ENCODE data around the gene HEXD. TPM values are rescaled to one million over a fixed set of nuclear protein-coding genes. Genes with fewer than 3 reads are reported as not detected.
"Not testable (repeated sequence)": the region's sequence is repeated elsewhere in the genome, so short reads cannot be mapped to it uniquely, and the experiment has no call there.

The HEXD gene
- total and polyA plus RNA-seq, 10 of the 15 experiments (the other 5 are each of a cell fraction or from before 2014, with no cell fraction given) = 1.6 to 24.2 (median 7.0) TPM

DNA sequence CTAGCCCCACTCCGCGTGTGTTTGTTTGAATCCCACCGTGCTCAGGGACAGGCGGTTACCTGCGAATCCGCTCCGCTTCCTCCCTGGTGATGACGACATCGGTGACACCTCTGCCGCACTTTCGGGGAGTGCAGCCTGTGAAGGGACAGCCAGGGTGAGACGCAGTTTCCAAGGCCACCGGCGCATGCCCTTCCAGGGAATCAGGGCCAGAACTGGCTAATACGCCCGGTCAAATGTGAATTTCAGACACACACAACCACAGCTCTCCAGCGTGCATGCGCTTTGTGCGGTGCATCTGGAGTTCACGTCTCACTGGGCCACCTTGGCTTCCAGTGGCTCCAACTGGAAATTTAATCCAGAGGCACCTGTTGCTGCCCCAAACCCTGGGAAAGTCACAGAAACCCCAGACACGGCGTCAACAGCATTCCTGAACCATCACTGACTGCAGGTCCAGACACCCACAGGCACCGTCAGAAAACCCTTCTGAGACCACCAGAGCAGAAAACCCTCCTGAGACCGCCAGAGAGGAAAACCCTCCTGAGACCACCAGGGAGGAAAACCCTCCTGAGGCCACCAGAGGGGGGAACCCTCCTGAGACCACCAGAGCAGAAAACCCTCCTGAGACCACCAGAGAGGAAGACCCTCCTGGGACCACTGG, 6.6 kb upstream of the HEXD start (continued):
- no peak for TF ChIP-seq RCOR1 (conservative IDR thresholded peaks at IDR 0.05; ENCODE audit: low read depth, low read length)
- no peak for TF ChIP-seq HCFC1 (IDR thresholded peaks at IDR 0.05; ENCODE audit: low read length)

DNA sequence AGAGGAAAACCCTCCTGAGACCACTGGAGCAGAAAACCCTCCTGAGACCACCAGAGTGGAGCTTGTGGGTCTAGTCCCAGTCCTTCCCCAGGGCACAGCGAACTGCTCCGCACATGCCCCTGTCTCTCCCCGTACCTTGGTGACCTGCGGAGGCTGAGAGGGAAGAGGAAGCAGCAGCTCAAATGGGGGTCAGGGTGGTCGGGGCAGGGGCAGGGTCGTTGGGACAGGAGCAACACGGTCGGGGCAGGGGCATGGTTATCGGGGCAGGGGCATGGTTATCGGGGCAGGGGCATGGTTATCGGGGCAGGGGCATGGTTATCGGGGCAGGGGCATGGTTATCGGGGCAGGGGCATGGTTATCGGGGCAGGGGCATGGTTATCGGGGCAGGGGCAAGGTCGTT, 6.1 kb upstream of the HEXD start:
- H4K20me1 ChIP-seq (ENCODE audit: control insufficient read depth, insufficient read depth); H3K9me3 ChIP-seq (replicated peaks; ENCODE audit: control insufficient read depth, insufficient read depth, low read length); H3K4me3 ChIP-seq; SMC1A ChIA-PET (ENCODE audit: uncharacterized antibody, unreplicated experiment); POLR2A ChIA-PET; H3K27ac ChIP-seq (ENCODE audit: control insufficient read depth, insufficient read depth); H3K9ac ChIP-seq (ENCODE audit: control insufficient read depth, insufficient read depth, low read length); DNase-seq (ENCODE audit: low read depth, low spot score); H3K36me3 ChIP-seq (ENCODE audit: control insufficient read depth in 2 of 2, insufficient read depth in 2 of 2, low read length in 1 of 2); BruUV-seq (replicated peaks); H3K79me2 ChIP-seq (ENCODE audit: control insufficient read depth, insufficient read depth, low read length); FAIRE-seq; in situ Hi-C loops (cut with MboI); H3K27me3 ChIP-seq (replicated peaks in 1 of 2; ENCODE audit: control insufficient read depth in 2 of 2, insufficient read depth in 2 of 2, low read length in 1 of 2); RAD21 ChIA-PET (ENCODE audit: unreplicated experiment); H2AFZ ChIP-seq (ENCODE audit: control insufficient read depth, low read depth, low read length); ATAC-seq; H3K4me2 ChIP-seq (ENCODE audit: control insufficient read depth, insufficient read depth); H3K4me1 ChIP-seq (ENCODE audit: control insufficient read depth, insufficient read depth, low read length): not testable (repeated sequence)
- 94% methylated on average over 14 of the region's 16 CpGs for WGBS (ENCODE audit: insufficient coverage, insufficient replicate concordance, low lambda C conversion rate, missing lambda C conversion rate)
- CTCF ChIA-PET = interaction anchor here (4.1 kb wide), 1 partner anchor 62 kb away, joined by 22 read pairs; no protein-coding TSS in a partner anchor
- intact Hi-C loops (cut with micrococcal nuclease; ENCODE audit: unreplicated experiment) = loop anchor here (5.0 kb wide), 1 partner anchor 180 kb away; no protein-coding TSS in a partner anchor

Measured in GM12878 (cell line).